ENCODE results near the gene ENOX2. TPM values are rescaled to one million over a fixed set of nuclear protein-coding genes. Genes with fewer than 3 reads are reported as not detected.

The ENOX2 gene
- polyA plus RNA-seq, 1 experiment: 16.8 TPM

GRCh38 chrX:130874751-130875150, 28.3 kb downstream of the ENOX2 start:
- no peaks in the 10 kb centered on the region for H3K9me3 ChIP-seq (ENCODE audit: control insufficient read depth, insufficient read depth, low read length)
- CTCF ChIA-PET: no interaction called here
- POLR2A ChIA-PET: no interaction called here
- no peak for TF ChIP-seq CTCF (IDR thresholded peaks at IDR 0.05; ENCODE audit: low read depth, low read length)
- no peaks in the 10 kb centered on the region for H3K27me3 ChIP-seq (ENCODE audit: control insufficient read depth, insufficient read depth, low read length)
- no peak overlapping the region for H3K27ac ChIP-seq (ENCODE audit: low read depth, low read length)
- no peak overlapping the region for H3K4me3 ChIP-seq (ENCODE audit: low read depth, low read length)
- DNase-seq (ENCODE audit: low read depth, low spot score): no peak

DNA sequence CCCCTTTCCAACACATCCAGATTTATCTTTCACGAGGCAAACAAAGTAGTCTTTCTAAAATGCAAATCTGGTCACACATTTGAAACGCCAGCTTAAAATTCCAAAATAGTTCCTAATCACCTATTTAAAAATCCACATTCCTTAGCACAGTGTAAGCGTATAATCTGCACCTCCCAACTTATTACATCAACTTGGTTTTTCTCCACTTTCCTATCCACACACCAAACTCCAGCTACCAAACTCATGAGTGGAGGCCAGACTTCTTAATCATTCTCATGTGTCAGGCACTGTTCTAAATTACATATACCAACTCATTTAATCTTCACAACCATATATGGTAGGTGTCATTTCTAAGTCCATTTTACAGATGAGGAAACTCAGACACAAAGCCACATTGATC, 33.8 kb downstream of the ENOX2 start:
- Histone ChIP-seq H3K9me3 (ENCODE audit: control insufficient read depth, insufficient read depth, low read length) (no peaks in the 10 kb centered on the region), H3K27me3 (ENCODE audit: control insufficient read depth, insufficient read depth, low read length) (no peaks in the 10 kb centered on the region), H3K27ac (ENCODE audit: low read depth, low read length) (no peak overlapping the region), H3K4me3 (ENCODE audit: low read depth, low read length) (no peak overlapping the region)
- ChIA-PET CTCF (no interaction called here), POLR2A (no interaction called here)
- no peak for DNase-seq (ENCODE audit: low read depth, low spot score)
- no peak for TF ChIP-seq CTCF (IDR thresholded peaks at IDR 0.05; ENCODE audit: low read depth, low read length)

- Histone ChIP-seq H3K27ac (ENCODE audit: low read depth, low read length) (no peak overlapping the region), H3K9me3 (ENCODE audit: control insufficient read depth, insufficient read depth, low read length) (no peaks in the 10 kb centered on the region), H3K4me3 (ENCODE audit: low read depth, low read length) (no peak overlapping the region), H3K27me3 (ENCODE audit: control insufficient read depth, insufficient read depth, low read length) (no peaks in the 10 kb centered on the region)
- POLR2A ChIA-PET: no interaction called here
- no peak for DNase-seq (ENCODE audit: low read depth, low spot score)
- CTCF ChIA-PET: interaction anchor here (0.6 kb wide), 1 partner anchor 42 kb away, joined by 3 read pairs; no protein-coding TSS in a partner anchor
- TF ChIP-seq CTCF (IDR thresholded peaks at IDR 0.05; ENCODE audit: low read depth, low read length): no peak
Observed at GRCh38 chrX:130861462-130861861, 41.5 kb downstream of the ENOX2 start.

DNA sequence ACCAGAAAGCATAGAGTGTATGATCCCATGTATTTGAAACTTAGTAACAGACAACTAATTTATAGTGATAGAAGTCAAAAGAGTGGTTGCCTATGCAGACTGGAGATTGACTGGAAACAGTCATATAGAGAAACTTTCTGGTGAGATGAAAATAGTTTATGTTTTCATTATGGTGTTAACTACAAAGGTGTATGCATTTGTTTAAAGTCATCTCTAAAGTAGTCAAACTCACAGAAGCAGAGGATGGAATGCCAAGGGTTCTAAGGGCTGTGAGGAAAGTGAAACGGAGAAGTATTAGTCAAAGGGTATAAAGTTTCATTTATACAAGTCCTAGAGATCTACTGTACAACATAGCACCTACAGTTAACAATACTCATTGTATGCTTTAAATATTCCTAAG, 45.8 kb downstream of the ENOX2 start:
- TF ChIP-seq CTCF (IDR thresholded peaks at IDR 0.05; ENCODE audit: low read depth, low read length): no peak
- Histone ChIP-seq H3K4me3 (ENCODE audit: low read depth, low read length) (no peak overlapping the region), H3K27me3 (ENCODE audit: control insufficient read depth, insufficient read depth, low read length) (no peaks in the 10 kb centered on the region), H3K9me3 (ENCODE audit: control insufficient read depth, insufficient read depth, low read length) (no peaks in the 10 kb centered on the region), H3K27ac (ENCODE audit: low read depth, low read length) (no peak overlapping the region)
- POLR2A ChIA-PET: no interaction called here
- CTCF ChIA-PET: no interaction called here
- DNase-seq (ENCODE audit: low read depth, low spot score): no peak

- H3K27me3 ChIP-seq (ENCODE audit: control insufficient read depth, insufficient read depth, low read length): no peaks in the 10 kb centered on the region
- POLR2A ChIA-PET: no interaction called here
- no peak overlapping the region for H3K27ac ChIP-seq (ENCODE audit: low read depth, low read length)
- no peak overlapping the region for H3K4me3 ChIP-seq (ENCODE audit: low read depth, low read length)
- DNase-seq (ENCODE audit: low read depth, low spot score): no peak
- no peak for TF ChIP-seq CTCF (IDR thresholded peaks at IDR 0.05; ENCODE audit: low read depth, low read length)
- no peaks in the 10 kb centered on the region for H3K9me3 ChIP-seq (ENCODE audit: control insufficient read depth, insufficient read depth, low read length)
- CTCF ChIA-PET: no interaction called here
Observed at GRCh38 chrX:130851569-130851968, 51.4 kb downstream of the ENOX2 start.

All from AG04450 (cell line).